GM18870 (cell line): ENCODE data around the gene PARD6B.
"Not testable (repeated sequence)": the region's sequence is repeated elsewhere in the genome, so short reads cannot be mapped to it uniquely, and the experiment has no call there.

Experiments
- ATAC-seq: cut with Tn5 transposase; IDR thresholded peaks from one replicate; pipeline ENCODE4 v1.9.1; 2021; ENCODE audit warnings: moderate library complexity; ENCODE audit not compliant: unreplicated experiment

PARD6B gene

GRCh38 chr20:50743087-50743486 is 11.7 kb downstream of the PARD6B start:
- no peak for ATAC-seq

- ATAC-seq, result no peak
Measured at GRCh38 chr20:50744143-50744792, 12.9 kb downstream of the PARD6B start.

- ATAC-seq, result no peak
Measured at GRCh38 chr20:50745634-50746137, 14.3 kb downstream of the PARD6B start.

GRCh38 chr20:50746138-50746940 is 15.0 kb downstream of the PARD6B start:
- ATAC-seq, result no peak

- ATAC-seq, result no peak
Measured at GRCh38 chr20:50747275-50747674, 15.9 kb downstream of the PARD6B start.

- ATAC-seq, result no peak
Measured at GRCh38 chr20:50750145-50750671, 18.8 kb downstream of the PARD6B start.

GRCh38 chr20:50753152-50753551 is 21.8 kb downstream of the PARD6B start:
- ATAC-seq, result no peak

- ATAC-seq, result no peak
Measured at GRCh38 chr20:50754420-50754819, 23.0 kb downstream of the PARD6B start.

- no peak for ATAC-seq
Measured at GRCh38 chr20:50756447-50756846, 25.1 kb downstream of the PARD6B start.

GRCh38 chr20:50758469-50758868 is 27.1 kb downstream of the PARD6B start:
- no peak for ATAC-seq

- no peak for ATAC-seq
Measured at GRCh38 chr20:50758992-50759391, 27.6 kb downstream of the PARD6B start.

GRCh38 chr20:50759678-50760077 is 28.3 kb downstream of the PARD6B start:
- ATAC-seq, result no peak

GRCh38 chr20:50762045-50762422 is 30.7 kb downstream of the PARD6B start:
- no peak for ATAC-seq

GRCh38 chr20:50762435-50763220 is 31.2 kb downstream of the PARD6B start:
- no peak for ATAC-seq

GRCh38 chr20:50763550-50764458 is 32.4 kb downstream of the PARD6B start:
- not testable (repeated sequence) for ATAC-seq

GRCh38 chr20:50765251-50765650 is 33.9 kb downstream of the PARD6B start:
- not testable (repeated sequence) for ATAC-seq

GRCh38 chr20:50765674-50766073 is 34.3 kb downstream of the PARD6B start:
- no peak for ATAC-seq

- ATAC-seq, result not testable (repeated sequence)
Measured at GRCh38 chr20:50766955-50767809, 35.8 kb downstream of the PARD6B start.

GRCh38 chr20:50768991-50769390 is 37.6 kb downstream of the PARD6B start:
- ATAC-seq, result not testable (repeated sequence)
